ENCODE measurements around the gene FASTKD1. TPM values are rescaled to one million over a fixed set of nuclear protein-coding genes. Genes with fewer than 3 reads are reported as not detected.

FASTKD1 gene
- total RNA-seq, 1 donor, result 25.9 TPM

DNA sequence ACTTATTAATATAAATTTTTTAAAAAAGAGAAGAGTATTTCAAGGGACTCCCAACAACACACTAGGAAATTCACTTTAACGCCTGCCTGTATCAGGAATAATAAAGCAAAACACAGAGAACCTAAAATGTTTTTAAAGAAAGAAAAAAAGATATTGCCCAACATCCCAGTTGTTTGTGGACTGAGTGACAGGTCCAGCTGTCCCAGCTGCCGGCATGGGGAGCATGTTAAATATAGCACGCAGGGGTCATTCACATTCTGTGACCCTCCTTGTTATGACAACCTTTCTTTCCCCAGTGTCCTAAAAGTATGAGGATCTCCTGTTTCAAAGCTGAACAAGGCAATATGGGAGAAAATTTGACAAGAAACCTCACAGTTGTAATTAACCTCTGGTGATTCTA lies 59.7 kb downstream of the FASTKD1 start:
- H3K4me3 ChIP-seq (ENCODE audit: low read depth, low read length), result no peak overlapping the region
- TF ChIP-seq, protein P1, sequence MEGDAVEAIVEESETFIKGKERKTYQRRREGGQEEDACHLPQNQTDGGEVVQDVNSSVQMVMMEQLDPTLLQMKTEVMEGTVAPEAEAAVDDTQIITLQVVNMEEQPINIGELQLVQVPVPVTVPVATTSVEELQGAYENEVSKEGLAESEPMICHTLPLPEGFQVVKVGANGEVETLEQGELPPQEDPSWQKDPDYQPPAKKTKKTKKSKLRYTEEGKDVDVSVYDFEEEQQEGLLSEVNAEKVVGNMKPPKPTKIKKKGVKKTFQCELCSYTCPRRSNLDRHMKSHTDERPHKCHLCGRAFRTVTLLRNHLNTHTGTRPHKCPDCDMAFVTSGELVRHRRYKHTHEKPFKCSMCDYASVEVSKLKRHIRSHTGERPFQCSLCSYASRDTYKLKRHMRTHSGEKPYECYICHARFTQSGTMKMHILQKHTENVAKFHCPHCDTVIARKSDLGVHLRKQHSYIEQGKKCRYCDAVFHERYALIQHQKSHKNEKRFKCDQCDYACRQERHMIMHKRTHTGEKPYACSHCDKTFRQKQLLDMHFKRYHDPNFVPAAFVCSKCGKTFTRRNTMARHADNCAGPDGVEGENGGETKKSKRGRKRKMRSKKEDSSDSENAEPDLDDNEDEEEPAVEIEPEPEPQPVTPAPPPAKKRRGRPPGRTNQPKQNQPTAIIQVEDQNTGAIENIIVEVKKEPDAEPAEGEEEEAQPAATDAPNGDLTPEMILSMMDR (IDR thresholded peaks at IDR 0.05; ENCODE audit: insufficient read depth, low read depth, low read length), result no peak
- peak; percentile 24 for DNase-seq (ENCODE audit: low read depth)

DNA sequence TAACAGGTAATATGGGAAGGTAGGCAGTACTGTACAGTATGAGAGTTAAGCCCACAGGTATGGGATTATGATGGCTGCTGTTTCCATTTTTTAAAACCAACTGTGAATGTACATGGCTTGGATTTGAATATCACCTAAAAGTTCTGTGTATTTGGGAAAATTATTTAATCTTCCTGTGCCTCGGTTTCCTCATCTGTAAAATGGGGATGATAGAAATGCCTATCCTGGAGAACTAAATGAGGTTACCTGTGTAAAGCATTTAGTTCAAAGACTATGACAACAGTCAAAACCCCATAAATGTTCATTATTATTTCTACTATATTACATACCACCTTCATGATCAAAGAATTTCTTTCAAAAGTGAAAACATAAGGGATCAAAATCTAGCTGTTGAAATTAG lies 60.6 kb downstream of the FASTKD1 start:
- TF ChIP-seq, protein P1 (IDR thresholded peaks at IDR 0.05; ENCODE audit: insufficient read depth, low read depth, low read length), result no peak

DNA sequence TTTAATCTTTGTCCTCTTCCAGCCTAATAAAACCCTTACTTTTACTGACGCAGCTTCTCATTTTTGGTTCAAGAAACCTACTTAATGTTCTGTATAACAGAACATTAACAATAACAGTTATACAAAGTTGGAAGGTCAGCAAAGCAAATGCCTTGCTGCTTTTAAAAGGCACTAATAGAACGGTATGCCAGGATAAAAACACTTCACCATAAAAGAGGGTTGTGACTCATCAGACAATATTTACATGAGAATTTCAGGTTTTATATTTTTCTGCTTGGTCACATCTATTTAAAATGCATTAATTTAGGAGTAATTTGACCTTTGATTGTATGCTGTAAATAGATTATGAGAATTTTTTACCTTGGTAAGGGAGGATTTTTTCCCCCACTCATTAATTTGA lies 61.1 kb downstream of the FASTKD1 start:
- H3K4me3 ChIP-seq (ENCODE audit: low read depth, low read length), result no peak overlapping the region
- TF ChIP-seq, protein P1 (IDR thresholded peaks at IDR 0.05; ENCODE audit: insufficient read depth, low read depth, low read length), result no peak
- peak; percentile 25 for DNase-seq (ENCODE audit: low read depth)

More for the DNA sequence above, 60.6 kb downstream of the FASTKD1 start:
- no peak for DNase-seq (ENCODE audit: low read depth)
- H3K4me3 ChIP-seq (ENCODE audit: low read depth, low read length), result no peak overlapping the region

DNA sequence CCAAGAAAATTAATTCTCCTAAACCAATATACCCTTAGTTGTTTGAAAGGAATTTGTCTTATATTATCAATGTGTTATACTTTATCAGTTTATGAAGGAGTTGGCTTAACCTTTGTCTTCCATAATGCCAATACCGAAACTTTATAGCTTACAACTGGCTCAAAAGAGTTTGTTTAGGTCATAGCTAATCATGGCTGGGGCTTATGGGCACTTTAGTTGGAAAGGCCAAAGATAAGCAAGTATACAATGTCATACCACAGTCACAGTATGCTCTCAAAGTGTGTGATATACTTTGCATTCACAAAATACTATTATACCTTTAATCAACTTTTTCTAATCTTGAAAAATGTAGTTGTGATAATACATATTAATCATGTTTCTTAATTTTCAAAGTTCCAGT lies 61.8 kb downstream of the FASTKD1 start:
- no peak overlapping the region for H3K4me3 ChIP-seq (ENCODE audit: low read depth, low read length)
- TF ChIP-seq, protein P1 (IDR thresholded peaks at IDR 0.05; ENCODE audit: insufficient read depth, low read depth, low read length), result no peak
- DNase-seq (ENCODE audit: low read depth), result peak; percentile 23

DNA sequence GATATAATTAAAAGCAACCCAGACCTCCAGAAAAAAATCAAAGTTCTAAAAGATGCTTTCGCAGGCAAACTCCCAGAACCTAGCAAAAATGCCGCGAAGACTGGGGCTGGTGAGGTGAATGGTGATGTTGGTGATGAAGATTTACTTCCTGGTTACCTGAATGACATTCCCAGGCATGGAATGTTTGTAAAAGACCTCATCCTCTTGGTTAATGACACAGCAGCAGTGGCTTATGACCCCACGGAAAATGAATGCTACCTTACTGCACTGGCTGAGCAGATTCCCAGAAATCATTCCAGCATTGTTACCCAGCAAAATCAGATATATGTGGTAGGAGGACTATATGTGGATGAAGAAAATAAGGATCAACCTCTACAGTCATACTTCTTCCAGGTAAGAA lies 63.2 kb downstream of the FASTKD1 start:
- TF ChIP-seq, protein P1 (IDR thresholded peaks at IDR 0.05; ENCODE audit: insufficient read depth, low read depth, low read length), result no peak
- no peak for DNase-seq (ENCODE audit: low read depth)
- H3K4me3 ChIP-seq (ENCODE audit: low read depth, low read length), result no peak overlapping the region

DNA sequence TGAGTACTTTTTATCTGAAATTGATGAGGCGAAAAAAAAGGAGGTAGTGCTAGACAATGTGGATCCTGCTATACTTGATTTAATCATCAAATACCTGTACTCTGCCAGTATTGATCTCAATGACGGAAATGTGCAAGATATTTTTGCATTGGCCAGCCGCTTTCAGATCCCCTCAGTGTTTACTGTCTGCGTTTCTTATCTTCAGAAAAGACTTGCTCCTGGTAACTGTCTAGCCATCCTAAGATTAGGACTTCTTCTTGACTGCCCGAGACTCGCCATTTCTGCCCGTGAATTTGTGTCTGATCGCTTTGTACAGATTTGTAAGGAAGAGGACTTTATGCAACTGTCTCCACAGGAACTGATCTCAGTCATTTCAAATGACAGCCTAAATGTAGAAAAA lies 63.7 kb downstream of the FASTKD1 start:
- DNase-seq (ENCODE audit: low read depth), result peak; percentile 8
- TF ChIP-seq, protein P1 (IDR thresholded peaks at IDR 0.05; ENCODE audit: insufficient read depth, low read depth, low read length), result no peak
- no peak overlapping the region for H3K4me3 ChIP-seq (ENCODE audit: low read depth, low read length)

DNA sequence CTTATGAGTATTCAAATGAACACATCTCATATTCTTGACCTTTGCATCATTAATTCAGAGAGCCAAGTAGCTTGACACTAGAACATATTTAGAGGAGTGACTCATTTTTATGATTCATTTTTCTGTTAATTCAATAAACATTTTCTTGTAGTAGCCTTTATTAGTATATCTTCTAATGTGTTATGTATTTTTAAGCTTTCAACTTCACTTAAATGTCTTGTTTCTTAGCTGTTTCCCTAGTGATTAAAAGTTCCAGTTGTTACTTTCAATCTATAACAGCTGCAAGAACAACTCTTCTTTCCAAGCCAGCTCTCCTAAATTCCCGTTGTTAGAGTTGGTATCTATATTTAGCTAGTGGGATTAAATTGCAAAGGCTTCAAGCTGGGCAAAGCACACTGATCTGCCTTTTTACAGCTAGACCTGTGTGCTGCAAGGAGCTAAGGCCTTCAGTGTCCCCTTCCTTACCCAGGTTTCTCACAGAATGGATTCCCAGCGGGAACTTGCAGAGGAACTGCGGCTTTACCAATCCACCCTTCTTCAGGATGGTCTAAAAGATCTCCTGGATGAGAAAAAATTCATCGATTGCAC lies 64.3 kb downstream of the FASTKD1 start, which contains the start of gene KLHL41:
KLHL41 (plus strand) TSS at position 405 of the 588 bp plus-strand sequence; CDS start at position 482, 77 bp downstream.
- TF ChIP-seq, protein P1 (IDR thresholded peaks at IDR 0.05; ENCODE audit: insufficient read depth, low read depth, low read length), result no peak
- H3K4me3 ChIP-seq (ENCODE audit: low read depth, low read length), result no peak within 1 kb of the TSS
- DNase-seq (ENCODE audit: low read depth), result peak; percentile 38
